GM21526 (cell line): ENCODE results near the gene ST8SIA6.
A peak's percentile ranks its signal among the peaks of the same experiment; 100 is the strongest.
"Not testable (repeated sequence)": the region's sequence is repeated elsewhere in the genome, so short reads cannot be mapped to it uniquely, and the experiment has no call there.

Experiments
- ATAC-seq: cut with Tn5 transposase; IDR thresholded peaks from one replicate; pipeline ENCODE4 v1.9.1; 2021; ENCODE audit warnings: moderate library complexity; ENCODE audit not compliant: unreplicated experiment, low FRiP score

ST8SIA6 gene

DNA sequence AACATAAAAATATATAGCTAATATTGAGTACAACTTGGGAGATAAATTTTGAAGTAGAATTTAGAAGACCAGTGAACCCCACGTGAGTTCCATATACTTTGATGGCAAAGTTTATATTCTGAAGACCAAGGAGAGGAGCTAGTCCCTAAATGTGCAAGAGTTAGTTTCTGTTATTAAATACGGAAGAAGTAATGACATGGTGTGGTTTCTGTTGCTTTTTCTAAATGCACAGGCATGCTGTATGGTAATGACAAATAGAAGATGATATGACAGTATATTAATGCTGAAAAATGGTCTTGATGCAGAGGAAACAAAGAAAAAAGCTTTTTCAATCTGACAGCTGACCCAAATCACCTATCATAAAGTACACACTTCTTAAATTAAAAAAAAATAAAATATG, 101.8 kb downstream of the ST8SIA6 start:
- ATAC-seq, result no peak

DNA sequence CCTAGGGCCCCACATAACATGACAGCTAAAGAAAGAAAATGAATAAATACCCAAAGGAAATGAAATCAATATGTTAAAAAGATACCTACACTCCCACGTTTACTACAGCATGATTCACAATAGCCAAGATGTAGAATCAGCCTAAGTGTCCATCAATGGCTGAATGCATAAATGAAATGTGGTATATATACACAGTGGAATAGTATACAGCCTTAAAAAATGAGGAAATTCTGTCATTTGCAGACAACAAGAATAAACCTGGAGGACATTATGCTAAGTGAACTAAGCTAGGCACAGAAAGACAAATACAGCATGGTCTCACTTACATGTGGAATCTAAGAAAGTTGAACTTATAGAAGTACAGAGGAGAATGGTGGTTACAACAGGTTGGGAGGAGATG, 102.9 kb downstream of the ST8SIA6 start:
- ATAC-seq, result no peak

DNA sequence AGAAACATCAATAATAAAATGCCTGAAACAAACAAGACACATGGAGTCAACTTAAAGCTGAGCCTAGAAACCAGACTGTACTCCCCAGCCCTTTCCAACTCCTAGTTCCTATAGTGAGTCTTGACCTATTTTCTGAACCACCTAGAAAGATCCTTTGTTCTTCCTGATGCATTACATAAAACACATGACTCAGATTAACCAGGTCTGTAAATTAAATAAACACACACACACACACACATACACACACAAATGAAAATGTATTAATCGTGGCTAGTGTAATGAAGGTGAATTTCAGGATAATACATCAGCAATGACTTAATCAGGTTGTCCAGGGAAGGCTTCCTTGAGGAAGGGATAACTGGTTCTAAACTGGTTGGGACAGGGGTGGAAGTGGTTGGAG, 104.7 kb downstream of the ST8SIA6 start:
- ATAC-seq, result no peak

DNA sequence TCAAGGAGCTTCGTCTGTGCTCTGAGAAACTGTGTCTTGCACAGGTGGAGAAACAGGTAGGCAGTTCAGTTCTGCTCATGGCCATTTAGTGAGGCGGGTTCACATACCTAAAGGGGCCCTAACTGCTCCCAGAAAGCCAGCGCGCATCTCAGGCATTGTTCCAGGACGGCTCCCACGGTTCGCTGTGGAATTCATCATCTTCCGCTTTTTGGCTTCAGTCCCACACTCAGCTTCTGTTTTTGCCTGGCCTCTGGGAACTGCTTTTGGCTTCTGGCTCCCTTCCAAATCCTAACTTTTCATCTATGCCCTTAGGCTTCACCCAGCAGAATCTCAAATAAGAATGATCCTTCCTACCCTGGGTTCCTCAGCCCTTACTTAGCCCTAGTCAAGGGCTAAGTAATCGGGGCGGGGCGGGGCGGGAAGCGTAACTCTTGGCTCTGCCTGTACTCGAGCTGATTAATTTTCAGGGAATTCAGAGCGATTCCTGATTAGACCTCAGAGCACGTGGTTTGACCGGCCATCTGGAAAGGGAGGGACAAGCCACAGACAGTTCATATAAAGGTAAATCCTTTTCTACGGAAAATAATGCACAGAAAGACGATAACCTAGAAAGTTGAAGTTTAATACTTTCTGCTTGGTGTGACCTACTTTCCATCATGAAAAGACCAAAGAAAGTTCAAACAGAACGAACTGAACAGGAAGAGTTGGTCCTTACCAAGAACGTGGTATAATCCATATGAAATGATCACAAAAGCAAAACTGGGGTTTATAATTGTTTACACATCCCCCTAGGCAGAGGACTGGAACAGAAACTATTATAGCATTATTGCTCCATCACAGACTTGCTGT, 105.7 kb downstream of the ST8SIA6 start:
- no peak for ATAC-seq

DNA sequence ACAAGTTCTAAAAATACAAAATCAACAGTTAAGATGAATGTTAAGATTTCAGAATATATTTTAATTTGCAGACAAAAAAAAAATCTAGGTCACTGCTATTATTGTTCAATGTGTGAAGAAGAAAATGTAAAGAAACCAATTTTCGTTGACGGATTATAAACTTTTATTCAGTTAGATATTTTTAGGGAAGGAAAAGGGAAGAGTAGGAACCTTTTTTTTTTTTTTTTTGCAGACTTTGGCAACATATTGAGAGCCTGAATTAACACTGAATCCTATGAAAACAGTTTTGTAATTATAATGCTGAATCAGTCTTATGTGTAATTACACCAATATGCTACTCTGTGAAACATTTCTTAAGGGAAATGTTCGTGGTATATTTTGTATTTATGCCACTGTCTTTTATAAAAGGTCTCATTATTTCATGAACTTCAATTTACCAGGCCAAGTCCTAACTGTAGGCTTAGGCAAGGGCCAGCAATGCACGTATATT, 106.3 kb downstream of the ST8SIA6 start:
- ATAC-seq, result no peak

DNA sequence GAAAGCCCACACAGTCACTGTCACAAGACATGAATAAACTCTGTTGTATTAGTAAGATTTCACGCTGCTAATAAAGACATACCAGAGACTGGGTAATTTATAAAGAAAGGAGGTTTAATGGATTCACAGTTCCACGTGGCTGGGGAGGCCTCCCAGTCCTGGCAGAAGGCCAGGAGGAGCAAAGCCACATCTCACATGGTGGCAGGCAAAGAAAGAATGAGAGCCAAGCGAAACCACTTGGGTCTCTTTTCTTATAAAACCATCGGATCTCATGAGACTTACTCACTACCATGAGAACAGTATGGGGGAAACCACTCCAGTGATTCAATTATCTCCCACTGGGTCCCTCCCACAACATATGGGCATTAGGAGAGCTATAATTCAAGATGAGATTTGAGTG, 110.2 kb downstream of the ST8SIA6 start:
- ATAC-seq, result no peak

DNA sequence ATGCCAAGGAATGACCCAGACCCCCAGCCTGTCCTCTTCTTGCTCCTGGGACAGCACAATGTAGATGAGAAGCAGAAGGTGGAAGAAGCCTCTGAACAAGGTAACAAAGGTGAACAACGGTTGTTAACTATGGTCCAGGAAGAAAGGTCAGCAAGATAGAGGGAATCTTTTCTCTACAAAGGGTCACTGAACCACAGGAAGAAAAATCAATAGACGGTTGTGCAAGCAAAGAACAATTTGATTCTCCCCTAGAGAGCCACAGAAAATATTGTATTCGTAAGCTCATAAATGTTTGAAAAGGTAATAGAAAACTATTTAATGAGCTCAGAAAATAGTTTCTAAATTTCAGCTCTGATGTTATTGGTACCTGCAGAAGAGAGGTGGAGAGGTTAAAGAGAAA, 111.3 kb downstream of the ST8SIA6 start:
- ATAC-seq, result no peak

DNA sequence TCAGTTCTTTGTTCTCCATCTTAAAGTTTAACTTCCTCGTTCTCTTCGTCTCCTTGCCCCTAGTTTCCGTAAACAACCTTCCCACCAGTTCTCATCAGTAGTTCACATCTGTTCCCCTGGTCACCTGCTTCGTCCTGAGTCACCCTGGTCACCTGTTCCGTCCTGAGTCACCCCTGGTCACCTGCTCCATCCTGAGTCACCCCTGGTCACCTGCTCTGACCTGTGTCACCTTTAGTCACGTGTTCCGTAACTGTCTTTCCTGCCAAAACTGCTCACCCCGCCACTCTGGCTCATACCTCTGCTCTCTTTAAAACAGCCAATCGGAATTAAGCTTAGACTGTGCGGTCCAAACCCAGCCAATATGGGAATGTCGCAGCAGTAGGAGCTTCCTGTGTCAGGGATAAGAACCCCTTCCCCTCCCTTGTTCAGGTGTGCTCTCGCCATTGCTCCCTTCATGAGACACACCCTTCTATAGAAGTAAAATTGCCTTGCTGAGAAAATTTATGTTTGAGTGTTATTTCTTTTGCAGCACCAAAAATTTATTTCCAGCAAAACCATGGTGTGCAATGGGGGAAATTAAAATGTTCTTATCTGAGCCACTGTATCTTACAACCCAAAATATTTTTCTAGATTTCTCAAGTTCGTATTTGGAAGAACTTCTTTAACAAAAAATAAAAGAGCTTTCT, 114.1 kb downstream of the ST8SIA6 start:
- no peak for ATAC-seq

DNA sequence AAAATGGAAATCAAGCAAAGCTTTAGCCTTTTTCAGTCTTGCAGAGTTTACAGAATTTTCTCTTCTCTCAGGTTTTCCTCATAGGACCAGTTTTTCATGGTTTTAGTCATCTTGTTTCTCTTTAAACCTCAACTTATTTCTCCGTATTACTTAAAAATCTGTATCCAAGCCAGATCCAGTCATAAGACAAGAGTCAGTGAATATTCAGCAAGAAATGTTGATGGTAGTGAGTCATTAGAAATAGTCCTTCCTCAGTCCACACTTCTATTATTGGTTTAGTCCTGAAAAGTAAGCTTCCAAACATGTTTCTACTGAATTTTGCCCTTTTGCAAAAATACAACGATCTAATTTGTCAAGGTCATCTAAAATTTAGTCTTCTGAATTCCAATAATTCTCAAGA, 119.3 kb downstream of the ST8SIA6 start:
- no peak for ATAC-seq

DNA sequence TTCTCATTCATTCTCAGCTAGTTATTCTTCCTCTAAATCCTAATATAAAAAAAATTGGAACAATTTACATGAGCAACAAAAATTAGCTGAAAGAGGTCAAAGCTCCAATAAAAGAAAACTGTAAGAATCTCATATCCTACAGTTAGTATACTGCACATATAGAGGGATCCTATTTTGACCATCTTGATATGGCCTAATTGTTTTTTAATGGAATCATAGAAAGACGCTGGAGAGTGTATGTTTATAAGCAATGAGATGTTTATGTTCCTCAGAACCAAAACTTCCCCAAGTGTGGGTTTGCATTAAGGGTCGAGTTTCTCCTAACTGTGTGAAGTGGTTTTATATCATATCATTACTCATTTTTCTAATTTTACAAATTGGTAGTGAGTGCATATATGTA, 123.9 kb downstream of the ST8SIA6 start:
- ATAC-seq, result no peak

DNA sequence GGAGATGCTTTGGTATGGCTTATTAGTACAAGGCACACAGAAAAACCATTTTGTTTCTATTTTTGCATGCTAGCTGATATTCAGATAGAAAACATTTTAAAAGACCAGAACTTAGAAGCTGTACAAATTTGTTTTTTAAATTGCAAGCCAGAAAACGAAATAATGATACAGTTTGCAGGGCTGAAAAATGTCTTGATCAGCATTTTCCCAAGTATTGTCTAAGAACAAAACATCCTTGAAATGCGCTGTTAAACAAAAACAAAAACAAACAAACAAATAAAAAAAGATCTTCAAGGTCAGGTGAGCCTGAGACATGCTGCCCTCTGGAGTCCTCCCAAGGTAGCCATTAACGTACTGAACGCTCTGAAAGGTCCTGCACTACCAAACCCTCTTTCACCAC, 128.0 kb downstream of the ST8SIA6 start:
- ATAC-seq, result no peak

DNA sequence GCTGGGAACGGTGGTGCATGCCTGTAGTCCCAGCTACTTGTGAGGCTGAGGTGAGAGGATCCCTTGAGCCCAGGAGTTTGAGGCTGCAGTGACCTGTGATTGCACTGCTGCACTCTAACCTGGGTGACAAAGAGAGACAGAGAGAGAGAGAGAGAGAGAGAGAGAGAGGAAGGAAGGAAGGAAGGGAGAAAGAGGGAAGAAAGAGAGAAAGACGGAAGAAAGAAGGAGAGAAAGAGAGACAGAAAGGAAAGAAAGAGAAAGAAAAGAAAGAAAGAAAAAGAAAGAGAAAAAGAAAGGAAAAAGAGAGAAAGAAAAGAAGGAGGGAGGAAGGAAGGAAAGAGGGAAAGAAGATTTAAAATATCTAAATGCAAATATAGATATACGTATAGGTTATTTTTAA, 132.4 kb downstream of the ST8SIA6 start:
- ATAC-seq, result not testable (repeated sequence)

DNA sequence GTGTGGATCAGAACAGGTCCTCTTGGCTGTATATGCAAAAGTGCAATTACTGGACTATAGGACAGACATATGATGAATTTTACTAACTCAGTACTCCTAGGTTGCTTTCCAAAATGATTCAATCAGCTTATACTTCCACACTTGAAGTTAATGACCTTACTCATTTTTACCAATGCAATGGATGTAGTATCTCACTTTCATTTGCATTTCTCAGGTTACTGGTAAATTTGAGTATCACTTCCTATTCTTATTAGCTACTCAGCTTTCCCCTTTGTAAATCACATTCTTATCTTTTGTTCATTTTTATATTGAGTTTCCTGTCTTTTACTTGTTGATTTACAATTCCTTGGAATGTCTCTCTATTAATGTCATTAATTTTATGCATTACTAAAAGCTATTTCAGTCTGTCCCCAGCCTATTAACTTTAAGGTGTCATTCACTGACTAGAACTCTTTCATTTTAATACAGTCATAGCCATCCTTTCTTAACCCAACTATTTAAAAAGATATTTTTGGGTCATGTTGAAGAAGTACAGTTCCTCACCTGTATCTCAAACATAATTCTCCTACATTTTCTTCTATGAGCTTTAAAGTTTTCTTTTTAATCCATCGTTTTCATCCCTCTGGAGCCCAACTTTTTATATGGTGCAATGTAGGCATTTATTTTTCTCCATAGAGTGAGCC, 137.8 kb downstream of the ST8SIA6 start:
- peak; percentile 96 for ATAC-seq

DNA sequence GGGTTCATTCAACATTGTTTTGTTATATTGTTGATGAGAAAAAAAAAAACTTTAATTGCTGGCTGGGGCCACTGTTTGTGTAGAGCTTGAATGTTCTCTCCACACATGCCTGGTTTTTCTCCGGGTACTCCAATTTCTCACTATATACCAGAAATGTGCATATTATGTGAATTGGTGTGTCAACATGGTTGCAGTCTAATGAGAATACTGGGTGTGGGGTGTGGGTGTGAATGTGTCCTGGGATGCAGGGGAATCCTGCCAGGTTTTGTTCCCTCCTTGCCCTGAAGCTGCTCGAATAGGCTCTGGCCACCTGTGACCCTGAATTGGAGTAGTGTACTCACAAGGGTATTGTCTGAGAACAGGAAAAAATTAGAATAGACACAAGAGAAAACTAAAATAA, 145.0 kb downstream of the ST8SIA6 start:
- no peak for ATAC-seq

DNA sequence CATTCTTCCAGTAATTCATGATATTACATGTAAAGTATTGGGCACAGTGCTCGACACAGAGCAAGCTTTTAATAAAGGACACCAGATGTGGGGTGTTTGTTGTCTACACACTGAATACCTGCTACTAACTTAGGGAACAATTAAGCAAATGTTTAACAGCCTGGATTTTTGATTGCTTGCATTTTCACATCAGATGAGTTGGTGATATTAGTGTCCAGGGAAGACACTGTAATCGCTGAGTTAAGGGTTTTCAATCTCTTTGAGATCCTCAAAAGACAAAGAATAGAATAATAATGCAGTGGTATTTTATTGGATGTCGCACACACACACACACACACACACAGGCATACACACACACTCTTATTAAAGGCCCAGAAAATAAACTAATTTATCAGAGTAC, 147.3 kb downstream of the ST8SIA6 start:
- ATAC-seq, result no peak

DNA sequence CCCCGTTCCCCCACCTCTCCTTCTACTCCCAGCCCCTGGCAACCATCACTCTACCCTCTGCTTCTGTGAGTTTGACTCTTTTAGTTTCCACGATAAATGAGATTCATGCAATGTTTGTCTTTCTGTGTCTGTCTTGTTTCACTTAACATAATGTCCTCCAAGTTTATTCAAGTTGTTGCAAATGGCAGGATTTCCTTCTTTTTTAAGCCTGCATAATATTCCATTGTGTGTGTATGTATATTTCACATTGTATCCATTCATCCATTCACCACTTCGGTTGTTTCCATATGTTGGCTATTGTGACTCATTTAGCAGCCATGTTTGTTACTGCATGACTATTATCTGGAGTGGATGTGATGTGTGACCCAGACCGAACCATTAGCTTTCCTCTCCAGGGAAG, 162.0 kb downstream of the ST8SIA6 start:
- ATAC-seq, result no peak

DNA sequence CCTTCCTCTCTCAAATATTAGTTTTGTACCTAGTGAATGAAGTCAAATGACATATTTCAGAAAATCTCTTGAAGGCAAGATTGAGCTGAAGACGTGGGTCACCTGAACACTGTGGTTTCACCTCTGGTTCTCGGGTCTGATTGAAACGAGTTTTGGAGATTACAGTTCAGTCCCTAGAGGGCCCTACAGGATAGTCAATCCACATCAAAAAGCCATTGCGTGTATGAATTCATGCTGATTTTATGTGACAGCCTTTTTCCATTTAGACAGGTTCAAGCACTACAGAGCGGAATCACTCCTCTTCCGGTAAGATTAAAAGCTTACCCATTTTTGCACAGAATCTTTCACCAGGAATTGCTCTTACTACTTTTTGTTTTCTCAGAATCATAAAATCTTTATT, 164.2 kb downstream of the ST8SIA6 start:
- ATAC-seq, result no peak

DNA sequence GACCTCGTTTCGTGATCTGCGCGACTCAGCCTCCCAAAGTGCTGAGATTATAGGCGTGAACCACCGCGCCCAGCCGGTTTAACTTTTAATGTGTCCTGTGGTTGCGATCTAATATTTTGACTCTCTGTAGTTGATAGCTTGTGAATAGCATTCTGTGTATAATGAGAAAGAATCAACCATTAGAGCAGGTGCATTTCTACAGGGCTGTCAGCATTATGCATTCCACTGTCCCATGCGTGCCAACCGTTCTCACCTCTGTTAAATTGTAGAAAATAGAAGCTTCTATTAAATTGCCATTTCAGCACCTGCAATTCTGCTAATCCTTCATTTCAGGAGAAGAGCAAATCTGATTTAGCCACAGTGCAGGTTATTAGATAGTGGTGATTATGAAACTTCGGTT, 164.6 kb downstream of the ST8SIA6 start:
- ATAC-seq, result no peak

DNA sequence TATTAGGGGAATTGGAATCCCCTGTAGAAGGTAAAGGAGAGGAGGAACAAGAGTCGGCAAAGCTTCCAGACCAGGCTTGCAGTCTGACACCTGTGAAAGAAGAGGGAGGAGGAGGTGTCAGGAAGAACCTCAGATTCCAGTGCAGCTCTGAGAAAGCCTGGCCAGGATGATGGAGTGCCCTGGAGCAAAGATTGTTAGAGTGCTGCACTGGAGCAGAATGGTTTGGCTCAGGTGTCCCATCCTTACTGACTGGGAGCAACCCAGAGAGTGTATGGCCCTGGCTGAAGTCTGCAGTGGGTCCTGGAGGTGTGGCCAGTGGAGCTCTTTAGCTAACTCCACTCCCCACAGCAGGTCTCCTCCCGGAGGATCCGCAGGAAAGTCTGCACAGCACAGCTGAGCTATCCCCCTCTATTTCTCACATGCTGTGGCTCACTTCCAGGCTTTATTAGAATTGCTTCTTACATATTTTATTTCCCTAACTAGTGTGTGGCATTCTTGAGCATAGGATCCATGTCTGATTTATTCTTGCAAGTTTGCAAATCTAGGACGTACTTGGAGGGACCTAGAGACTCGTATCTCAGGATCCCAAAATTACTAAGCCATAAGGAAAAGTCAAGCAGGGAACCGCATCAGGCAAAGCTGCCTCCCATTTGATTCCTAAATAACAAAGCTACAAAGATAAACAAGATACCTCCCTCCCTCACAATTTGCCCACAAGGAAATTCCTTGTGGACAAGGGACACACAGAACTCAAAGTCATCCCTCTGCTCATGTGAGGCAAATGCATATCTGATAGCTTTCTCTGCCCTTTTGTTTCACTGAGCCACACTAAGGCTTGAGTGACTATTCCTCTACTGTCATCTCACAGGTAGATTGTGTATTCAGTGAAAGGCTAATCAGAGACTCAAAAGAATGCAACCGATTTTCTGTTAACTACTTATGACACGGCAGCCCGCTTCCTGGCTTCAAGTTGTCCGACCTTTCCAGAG, 167.5 kb downstream of the ST8SIA6 start:
- ATAC-seq, result no peak

DNA sequence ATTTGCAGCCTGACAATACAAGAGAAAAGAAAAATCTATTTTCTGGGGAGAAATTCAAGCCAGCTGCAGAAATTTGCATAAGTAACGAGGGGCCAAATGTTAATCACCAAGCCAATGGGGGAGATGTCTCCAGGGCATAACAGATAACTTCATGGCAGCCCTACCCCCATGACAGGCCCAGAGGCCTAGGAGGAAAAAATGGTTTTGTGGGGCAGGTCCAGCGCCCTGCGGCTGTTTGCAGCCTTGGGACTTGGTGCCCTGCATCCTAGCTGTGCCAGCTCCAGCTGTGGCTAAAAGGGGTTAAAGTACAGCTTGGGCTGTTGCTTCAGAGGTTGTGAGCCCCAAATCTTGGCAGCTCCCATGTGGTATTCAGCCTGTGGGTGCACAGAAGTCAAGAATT, 172.1 kb downstream of the ST8SIA6 start:
- ATAC-seq, result no peak
